ENCODE results near the gene TMEM175. TPM values are rescaled to one million over a fixed set of nuclear protein-coding genes. Genes with fewer than 3 reads are reported as not detected.

The TMEM175 gene
- total and polyA plus RNA-seq, 9 of the 15 experiments (the other 6 are each of a cell fraction or from before 2014, with no cell fraction given) = 0.13 to 30.9 (median 9.4) TPM

GRCh38 chr4:992297-993110 lies 60.2 kb downstream of the TMEM175 start (continued):
- peak in 1 of 3 experiments; percentile 94; a peak in 2 of 6 replicates for TF ChIP-seq ZBTB11 (CRISPR knock-in tag; IDR thresholded peaks at IDR 0.05)
- TF ChIP-seq ZFP91 (CRISPR knock-in tag; IDR thresholded peaks at IDR 0.05) = 0 out of 2 replicates have a peak, but pooled peaks have one; percentile 70
- no peak for TF ChIP-seq HNRNPLL (IDR thresholded peaks at IDR 0.05; ENCODE audit: low read depth, low read length, poor library complexity, severe bottlenecking)
- peak; percentile 9; the same call in 1 of the 2 replicates for TF ChIP-seq CREB1 (IDR thresholded peaks at IDR 0.05)
- no peak for TF ChIP-seq CREB1 (CRISPR knock-in tag; IDR thresholded peaks at IDR 0.05)
- no peak for TF ChIP-seq PTBP1 (IDR thresholded peaks at IDR 0.05; ENCODE audit: low read depth, low read length)
- TF ChIP-seq DPF2 (IDR thresholded peaks at IDR 0.05) = peak; percentile 34; the same call in 1 of the 2 replicates
- TF ChIP-seq BHLHE40 (IDR thresholded peaks at IDR 0.05; ENCODE audit: low read length) = peak; percentile 94
- no peak for TF ChIP-seq ZNF511 (CRISPR knock-in tag; IDR thresholded peaks at IDR 0.05)
- peak; percentile 79 for TF ChIP-seq POLR2G (IDR thresholded peaks at IDR 0.05; ENCODE audit: low read depth, low read length)
- peak; percentile 12; the same call in 1 of the 2 replicates for TF ChIP-seq CUX1 (CRISPR knock-in tag; IDR thresholded peaks at IDR 0.05)
- TF ChIP-seq ZBTB17 (CRISPR knock-in tag; IDR thresholded peaks at IDR 0.05) = no peak
- TF ChIP-seq MTA3 (IDR thresholded peaks at IDR 0.05; ENCODE audit: borderline replicate concordance) = peak; percentile 85; the same call in 1 of the 2 replicates
- peak; percentile 53; the same call in 1 of the 2 replicates for TF ChIP-seq HDAC2 (IDR thresholded peaks at IDR 0.05)
- TF ChIP-seq RBFOX2 (IDR thresholded peaks at IDR 0.05; ENCODE audit: low read depth, low read length) = peak; percentile 80

Measured in K562 (cell line).